UCSD-AML1 (cell line): ENCODE data around the gene ECHS1.
"Not testable (repeated sequence)": the region's sequence is repeated elsewhere in the genome, so short reads cannot be mapped to it uniquely, and the experiment has no call there.

Experiments
- DNase-seq: peaks from one replicate; lab custom pipeline; 2025; ENCODE audit not compliant: unreplicated experiment; lab: John Stamatoyannopoulos, UW

ECHS1 gene

GRCh38 chr10:133379152-133379800 is 6.1 kb upstream of the ECHS1 start, which contains the start of gene PAOX:
TSS of gene PAOX (plus strand) at chr10:133379262. CDS start at chr10:133379317, 55 bp downstream.
- no peak for DNase-seq

GRCh38 chr10:133378251-133379096 is 5.3 kb upstream of the ECHS1 start:
- DNase-seq = peak; percentile 61

GRCh38 chr10:133377818-133378250 is 4.7 kb upstream of the ECHS1 start:
- DNase-seq = no peak

GRCh38 chr10:133377025-133377817 is 4.1 kb upstream of the ECHS1 start:
- DNase-seq = no peak

GRCh38 chr10:133376183-133376582 is 3.0 kb upstream of the ECHS1 start:
- not testable (repeated sequence) for DNase-seq

- no peak for DNase-seq
Observed at GRCh38 chr10:133375357-133376115, 2.4 kb upstream of the ECHS1 start.

GRCh38 chr10:133372507-133372906 is 647 bp downstream of the ECHS1 start:
- no peak for DNase-seq

- no peak for DNase-seq
Observed at GRCh38 chr10:133370030-133370786, 2.9 kb downstream of the ECHS1 start.

- no peak for DNase-seq
Observed at GRCh38 chr10:133368153-133368552, 5.0 kb downstream of the ECHS1 start.

GRCh38 chr10:133367461-133367860 is 5.7 kb downstream of the ECHS1 start:
- DNase-seq = not testable (repeated sequence)

GRCh38 chr10:133366751-133367150 is 6.4 kb downstream of the ECHS1 start:
- DNase-seq = no peak

- DNase-seq = no peak
Observed at GRCh38 chr10:133366130-133366478, 7.0 kb downstream of the ECHS1 start.

- DNase-seq = no peak
Observed at GRCh38 chr10:133365461-133366129, 7.6 kb downstream of the ECHS1 start.

- no peak for DNase-seq
Observed at GRCh38 chr10:133364645-133365431, 8.3 kb downstream of the ECHS1 start.

- DNase-seq = no peak
Observed at GRCh38 chr10:133362846-133363245, 10.3 kb downstream of the ECHS1 start.

GRCh38 chr10:133361773-133362441 is 11.2 kb downstream of the ECHS1 start:
- no peak for DNase-seq

- DNase-seq = no peak
Observed at GRCh38 chr10:133361227-133361626, 11.9 kb downstream of the ECHS1 start.

- DNase-seq = no peak
Observed at GRCh38 chr10:133359972-133360610, 13.1 kb downstream of the ECHS1 start.
